GM18526 (cell line): ENCODE results near the gene PSRC1.

Experiments used
- POLR2A ChIP-seq: IDR thresholded peaks from 3 replicates; pipeline ENCODE4 v1.6.1; 2011; ENCODE audit not compliant: insufficient read length; ENCODE audit errors: extremely low read depth

Gene PSRC1

GRCh38 chr1:109267743-109268300 lies 15.1 kb downstream of the PSRC1 start:
- TF ChIP-seq POLR2A, result no peak

- no peak for TF ChIP-seq POLR2A
These were observed 16.0 kb downstream of the PSRC1 start for GRCh38 chr1:109266965-109267364.

GRCh38 chr1:109265741-109266330 lies 17.1 kb downstream of the PSRC1 start:
- TF ChIP-seq POLR2A, result no peak

- no peak for TF ChIP-seq POLR2A
These were observed 17.9 kb downstream of the PSRC1 start for GRCh38 chr1:109265016-109265415.

- TF ChIP-seq POLR2A, result no peak
These were observed 18.6 kb downstream of the PSRC1 start for GRCh38 chr1:109264379-109264755.

- TF ChIP-seq POLR2A, result no peak
These were observed 19.2 kb downstream of the PSRC1 start for GRCh38 chr1:109263597-109264378.

GRCh38 chr1:109263234-109263596 lies 19.7 kb downstream of the PSRC1 start:
- TF ChIP-seq POLR2A, result no peak

GRCh38 chr1:109262231-109263055 lies 20.5 kb downstream of the PSRC1 start:
- TF ChIP-seq POLR2A, result no peak

GRCh38 chr1:109261578-109261977 lies 21.4 kb downstream of the PSRC1 start:
- no peak for TF ChIP-seq POLR2A

GRCh38 chr1:109261006-109261405 lies 21.9 kb downstream of the PSRC1 start:
- no peak for TF ChIP-seq POLR2A

GRCh38 chr1:109259674-109260557 lies 23.0 kb downstream of the PSRC1 start:
- TF ChIP-seq POLR2A, result no peak

GRCh38 chr1:109258481-109259466 lies 24.2 kb downstream of the PSRC1 start:
- no peak for TF ChIP-seq POLR2A

GRCh38 chr1:109257682-109258421 lies 25.1 kb downstream of the PSRC1 start:
- no peak for TF ChIP-seq POLR2A
